Tibial nerve (tissue), 4 donors: Measurements from ENCODE around the gene GPER1. TPM values are rescaled to one million over a fixed set of nuclear protein-coding genes. Genes with fewer than 3 reads are reported as not detected.

Experiments used
- DNase-seq, 2 donors: peaks; one replicate each; pipeline ENCODE4 v3.0.0-alpha.2; 2019; ENCODE audit warnings: low spot score in 2 of 2
- H3K27ac ChIP-seq, 4 donors: fragments of 200-600 bp; sonication (generic) in 3 of 4; one replicate each; pipeline ENCODE4 v1.5.1; 2017 to 2019; ENCODE audit warnings: mild to moderate bottlenecking in 1 of 4
- H3K27me3 ChIP-seq, 2 donors: fragments of 200-600 bp; sonication (generic) in 1 of 2; one replicate each; pipeline versions ENCODE4 v1.5.1 to v1.6.0; 2017 to 2019
- H3K36me3 ChIP-seq, 3 donors: fragments of 200-600 bp; sonication (generic); one replicate each; pipeline ENCODE4 v1.5.1; 2018 to 2019
- H3K4me1 ChIP-seq, 4 donors: fragments of 200-600 bp; sonication (generic) in 3 of 4; one replicate each; pipeline ENCODE4 v1.5.1; 2017 to 2019
- H3K4me3 ChIP-seq, 4 donors: fragments of 200-600 bp; sonication (generic) in 3 of 4; one replicate each; pipeline ENCODE4 v1.5.1; 2017 to 2019; ENCODE audit warnings: mild to moderate bottlenecking in 1 of 4, moderate library complexity in 1 of 4
- H3K9me3 ChIP-seq, 4 donors: fragments of 200-600 bp; sonication (generic) in 3 of 4; one replicate each; pipeline ENCODE4 v1.5.1; 2017 to 2019
- EP300 ChIP-seq, 2 donors: sonication (generic); formaldehyde crosslinking; IDR thresholded peaks; one replicate each; pipeline ENCODE4 v1.6.1; 2017; ENCODE audit warnings: antibody characterized with exemption in 2 of 2, mild to moderate bottlenecking in 1 of 2
- POLR2A ChIP-seq, 2 donors: fragments of 450-650 bp; IDR thresholded peaks; one replicate each; pipeline ENCODE4 v1.6.1; 2017; ENCODE audit warnings: antibody characterized with exemption in 2 of 2, mild to moderate bottlenecking in 2 of 2, moderate library complexity in 2 of 2
- whole genome bisulfite sequencing, 2 donors: methylation state at CpG; one replicate each; pipeline ENCODE4 v1.1.5; 2018; 5-methylcytosine and 5-hydroxymethylcytosine counted together
- total RNA-seq, 4 donors: library from RNA; depleted of rRNA; stranded (reverse); fragments of >200 nt; gene quantifications; one replicate each; pipeline ENCODE4 v1.1.0, GENCODE V29; 2016
- TF ChIP-seq, protein P1 (sequence below), 5 experiments: fragments of 200-600 bp in 3 of 5; fragments of 450-650 bp in 2 of 5; sonication (generic) in 3 of 5; IDR thresholded peaks; one replicate each; pipeline ENCODE4 v1.5.1; 2016 to 2019; ENCODE audit warnings: antibody characterized with exemption in 5 of 5, mild to moderate bottlenecking in 3 of 5, moderate library complexity in 2 of 5

GPER1 gene
- total RNA-seq, 4 donors from 2014 or later, result 6.1 to 12.4 (median 8.7) TPM

DNA sequence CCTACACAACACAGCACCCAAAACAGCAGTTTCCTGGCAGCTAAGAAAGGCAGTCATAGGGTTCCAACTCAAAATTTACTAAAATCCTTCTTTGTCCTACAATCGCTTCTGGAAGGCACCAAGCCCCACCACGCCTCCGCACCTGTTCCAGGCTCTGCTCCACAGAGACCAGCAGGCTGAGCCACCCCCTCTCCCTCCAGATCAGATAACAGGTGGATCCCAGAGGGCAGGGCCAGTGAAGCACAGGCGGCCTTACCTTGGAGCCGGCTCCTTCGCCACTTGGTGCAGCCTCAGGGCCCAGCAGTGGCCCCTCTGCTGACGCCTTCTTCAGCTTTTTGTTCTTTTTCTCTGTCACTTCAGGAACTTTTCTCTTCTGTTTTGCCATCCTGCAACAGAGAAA is 39.1 kb downstream of the GPER1 start:
- DNase-seq, result no peak
- TF ChIP-seq, protein P1, sequence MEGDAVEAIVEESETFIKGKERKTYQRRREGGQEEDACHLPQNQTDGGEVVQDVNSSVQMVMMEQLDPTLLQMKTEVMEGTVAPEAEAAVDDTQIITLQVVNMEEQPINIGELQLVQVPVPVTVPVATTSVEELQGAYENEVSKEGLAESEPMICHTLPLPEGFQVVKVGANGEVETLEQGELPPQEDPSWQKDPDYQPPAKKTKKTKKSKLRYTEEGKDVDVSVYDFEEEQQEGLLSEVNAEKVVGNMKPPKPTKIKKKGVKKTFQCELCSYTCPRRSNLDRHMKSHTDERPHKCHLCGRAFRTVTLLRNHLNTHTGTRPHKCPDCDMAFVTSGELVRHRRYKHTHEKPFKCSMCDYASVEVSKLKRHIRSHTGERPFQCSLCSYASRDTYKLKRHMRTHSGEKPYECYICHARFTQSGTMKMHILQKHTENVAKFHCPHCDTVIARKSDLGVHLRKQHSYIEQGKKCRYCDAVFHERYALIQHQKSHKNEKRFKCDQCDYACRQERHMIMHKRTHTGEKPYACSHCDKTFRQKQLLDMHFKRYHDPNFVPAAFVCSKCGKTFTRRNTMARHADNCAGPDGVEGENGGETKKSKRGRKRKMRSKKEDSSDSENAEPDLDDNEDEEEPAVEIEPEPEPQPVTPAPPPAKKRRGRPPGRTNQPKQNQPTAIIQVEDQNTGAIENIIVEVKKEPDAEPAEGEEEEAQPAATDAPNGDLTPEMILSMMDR (IDR thresholded peaks at IDR 0.05), result no peak
- TF ChIP-seq POLR2A (IDR thresholded peaks at IDR 0.05) (no peak), EP300 (IDR thresholded peaks at IDR 0.05) (no peak)

DNA sequence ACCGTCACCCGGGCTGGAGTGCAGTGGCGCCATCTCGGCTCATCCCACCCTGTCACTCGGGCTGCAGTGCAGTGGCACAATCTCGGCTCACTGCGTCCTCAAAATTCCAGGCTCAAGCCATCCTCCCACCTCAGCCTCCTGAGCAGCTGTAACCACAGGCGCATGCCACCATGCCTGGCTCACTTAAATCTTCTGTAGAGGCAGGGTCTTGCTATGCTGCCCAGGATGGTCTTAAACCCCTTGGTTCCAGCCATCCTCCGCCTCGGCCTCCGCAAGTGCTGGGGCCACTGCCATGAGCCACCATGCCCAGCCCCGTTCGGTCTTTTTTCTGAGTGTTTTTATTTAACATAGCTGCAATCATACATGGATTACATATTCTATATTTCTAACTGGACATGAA is 41.5 kb downstream of the GPER1 start:
- TF ChIP-seq, protein P1 (IDR thresholded peaks at IDR 0.05), result no peak
- TF ChIP-seq EP300 (IDR thresholded peaks at IDR 0.05), result no peak
- TF ChIP-seq POLR2A (IDR thresholded peaks at IDR 0.05), result no peak
- DNase-seq, result no peak
- no peak overlapping the region for H3K27ac ChIP-seq
- peaks cover 0 to 34% (median 0%) of the 10 kb centered on the region in 3 donors for H3K36me3 ChIP-seq
- 90 to 92% methylated on average over 10 to 13 of the region's 13 CpGs for WGBS, 2 donors
- H3K4me3 ChIP-seq, result no peak overlapping the region
- H3K27me3 ChIP-seq, result no peaks in the 10 kb centered on the region
- peaks cover 0 to 10% (median 7%) of the 10 kb centered on the region in 4 donors for H3K4me1 ChIP-seq
- H3K9me3 ChIP-seq, result no peaks in the 10 kb centered on the region

More for the DNA sequence above, 39.1 kb downstream of the GPER1 start:
- Histone ChIP-seq H3K9me3 (no peaks in the 10 kb centered on the region), H3K4me3 (no peak overlapping the region), H3K4me1 (peaks cover 0 to 34% (median 18%) of the 10 kb centered on the region in 4 donors), H3K27me3 (no peaks in the 10 kb centered on the region), H3K27ac (no peak overlapping the region), H3K36me3 (peaks cover 0 to 30% (median 0%) of the 10 kb centered on the region in 3 donors)
- 91 to 93% methylated on average over 7 of the region's 7 CpGs for WGBS, 2 donors

DNA sequence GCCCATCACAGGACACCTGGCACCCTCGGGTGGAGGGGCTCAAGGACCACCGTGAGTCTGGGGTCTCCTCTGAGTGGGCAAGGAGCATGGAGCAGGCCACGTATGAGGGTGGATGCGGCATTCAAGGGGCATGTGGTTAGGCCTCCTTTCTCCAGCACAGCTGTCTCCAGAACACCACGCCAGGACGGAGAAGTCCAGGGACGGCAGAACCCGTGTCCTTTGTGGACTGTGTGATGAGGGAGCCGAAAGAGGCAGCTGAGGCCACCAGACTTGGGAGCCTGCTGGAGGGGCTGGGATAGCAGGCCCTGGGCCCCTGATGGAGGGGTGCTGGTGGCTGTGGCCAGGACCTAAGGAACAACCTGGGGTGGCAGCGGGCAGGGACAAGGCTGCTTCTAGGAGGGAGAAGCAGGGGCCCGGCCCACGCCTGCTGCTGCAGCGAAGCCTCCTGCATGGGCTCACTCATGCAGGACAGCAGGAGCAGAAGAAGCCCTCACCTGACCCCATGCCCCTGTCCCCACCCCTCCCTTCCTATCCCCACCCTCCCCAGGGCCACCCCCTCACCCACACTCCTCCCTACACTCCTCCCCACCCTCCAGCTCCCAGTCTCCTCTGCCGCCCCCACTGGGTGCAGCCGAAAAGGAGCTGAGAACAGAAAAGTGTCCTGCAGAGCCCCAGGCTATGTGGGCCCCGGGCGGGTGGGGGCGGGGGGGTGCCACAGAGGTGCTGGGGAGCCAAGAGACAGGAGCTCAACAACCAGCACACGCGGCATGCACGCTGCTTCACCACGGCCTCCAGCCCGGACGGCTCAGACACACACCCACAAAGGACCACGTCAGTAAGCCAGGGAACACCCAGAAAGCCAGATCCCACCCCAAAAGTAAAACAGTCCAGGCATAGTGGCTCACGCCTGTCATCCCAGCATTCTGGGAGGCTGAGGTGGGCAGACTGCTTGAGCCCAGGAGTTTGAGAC is 42.4 kb downstream of the GPER1 start:
- H3K27ac ChIP-seq, result no peak overlapping the region
- no peak for DNase-seq
- no peaks in the 10 kb centered on the region for H3K27me3 ChIP-seq
- no peak overlapping the region for H3K4me3 ChIP-seq
- peaks cover 0 to 34% (median 0%) of the 10 kb centered on the region in 3 donors for H3K36me3 ChIP-seq
- H3K9me3 ChIP-seq, result no peaks in the 10 kb centered on the region
- TF ChIP-seq POLR2A (IDR thresholded peaks at IDR 0.05) (no peak), EP300 (IDR thresholded peaks at IDR 0.05) (no peak)
- TF ChIP-seq, protein P1 (IDR thresholded peaks at IDR 0.05), result no peak
- peaks cover 0 to 1% (median 0%) of the 10 kb centered on the region in 4 donors for H3K4me1 ChIP-seq
- WGBS, 2 donors, result 91 to 92% methylated on average over 22 to 25 of the region's 26 CpGs

DNA sequence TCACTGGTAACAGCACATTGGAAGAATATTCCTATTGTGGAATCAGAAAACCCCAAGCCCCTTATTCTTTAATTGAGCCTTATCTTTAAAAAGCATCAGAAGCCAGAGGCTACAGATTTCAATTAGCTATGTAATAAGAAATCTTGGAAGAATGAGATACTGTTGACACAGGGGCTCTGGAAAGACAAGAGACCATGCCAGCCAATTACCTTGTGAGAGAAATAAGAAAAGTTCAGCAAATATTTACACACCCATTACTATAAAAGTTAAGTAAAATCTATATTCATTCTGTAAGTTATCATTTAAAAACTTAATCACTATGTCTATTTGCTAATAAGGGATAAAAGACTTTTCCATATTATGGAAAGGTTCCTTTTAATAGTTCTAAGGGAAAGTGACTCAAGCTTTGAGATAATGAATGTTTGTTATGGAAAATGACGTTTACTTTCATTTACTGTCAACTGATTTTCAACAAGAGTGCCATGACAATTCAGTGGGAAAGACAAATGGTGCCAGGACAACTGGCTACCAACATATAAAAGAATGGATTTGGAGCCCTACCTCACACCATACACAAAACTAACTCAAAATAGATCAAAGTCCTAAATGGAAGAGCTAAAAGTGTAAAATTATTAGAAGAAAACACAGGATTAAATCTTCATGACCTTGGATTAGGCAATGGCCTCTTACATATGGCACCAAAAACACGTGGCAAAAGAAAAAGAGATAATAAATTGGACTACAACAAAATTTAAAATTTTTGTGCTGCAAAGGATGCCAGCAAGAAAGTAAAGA is 43.8 kb downstream of the GPER1 start:
- TF ChIP-seq, protein P1 (IDR thresholded peaks at IDR 0.05), result no peak
- no peak for TF ChIP-seq EP300 (IDR thresholded peaks at IDR 0.05)
- no peak for TF ChIP-seq POLR2A (IDR thresholded peaks at IDR 0.05)
- DNase-seq, result no peak
- H3K27ac ChIP-seq, result no peak overlapping the region
- no peak overlapping the region for H3K4me3 ChIP-seq
- H3K27me3 ChIP-seq, result no peaks in the 10 kb centered on the region
- peaks cover 0 to 2% (median 1%) of the 10 kb centered on the region in 4 donors for H3K4me1 ChIP-seq
- H3K9me3 ChIP-seq, result no peaks in the 10 kb centered on the region
- peaks cover 0 to 29% (median 0%) of the 10 kb centered on the region in 3 donors for H3K36me3 ChIP-seq
- WGBS, 2 donors, result 76 to 81% methylated on average over 2 of the region's 2 CpGs
